ENCODE measurements around the gene C1D. TPM values are rescaled to one million over a fixed set of nuclear protein-coding genes. Genes with fewer than 3 reads are reported as not detected.

The C1D gene
- total and polyA plus RNA-seq, 2 experiments from 2014 or later: 30.1 to 39.7 TPM

GRCh38 chr2:68000170-68000825 lies 62.5 kb downstream of the C1D start (continued):
- TF ChIP-seq, protein P1, sequence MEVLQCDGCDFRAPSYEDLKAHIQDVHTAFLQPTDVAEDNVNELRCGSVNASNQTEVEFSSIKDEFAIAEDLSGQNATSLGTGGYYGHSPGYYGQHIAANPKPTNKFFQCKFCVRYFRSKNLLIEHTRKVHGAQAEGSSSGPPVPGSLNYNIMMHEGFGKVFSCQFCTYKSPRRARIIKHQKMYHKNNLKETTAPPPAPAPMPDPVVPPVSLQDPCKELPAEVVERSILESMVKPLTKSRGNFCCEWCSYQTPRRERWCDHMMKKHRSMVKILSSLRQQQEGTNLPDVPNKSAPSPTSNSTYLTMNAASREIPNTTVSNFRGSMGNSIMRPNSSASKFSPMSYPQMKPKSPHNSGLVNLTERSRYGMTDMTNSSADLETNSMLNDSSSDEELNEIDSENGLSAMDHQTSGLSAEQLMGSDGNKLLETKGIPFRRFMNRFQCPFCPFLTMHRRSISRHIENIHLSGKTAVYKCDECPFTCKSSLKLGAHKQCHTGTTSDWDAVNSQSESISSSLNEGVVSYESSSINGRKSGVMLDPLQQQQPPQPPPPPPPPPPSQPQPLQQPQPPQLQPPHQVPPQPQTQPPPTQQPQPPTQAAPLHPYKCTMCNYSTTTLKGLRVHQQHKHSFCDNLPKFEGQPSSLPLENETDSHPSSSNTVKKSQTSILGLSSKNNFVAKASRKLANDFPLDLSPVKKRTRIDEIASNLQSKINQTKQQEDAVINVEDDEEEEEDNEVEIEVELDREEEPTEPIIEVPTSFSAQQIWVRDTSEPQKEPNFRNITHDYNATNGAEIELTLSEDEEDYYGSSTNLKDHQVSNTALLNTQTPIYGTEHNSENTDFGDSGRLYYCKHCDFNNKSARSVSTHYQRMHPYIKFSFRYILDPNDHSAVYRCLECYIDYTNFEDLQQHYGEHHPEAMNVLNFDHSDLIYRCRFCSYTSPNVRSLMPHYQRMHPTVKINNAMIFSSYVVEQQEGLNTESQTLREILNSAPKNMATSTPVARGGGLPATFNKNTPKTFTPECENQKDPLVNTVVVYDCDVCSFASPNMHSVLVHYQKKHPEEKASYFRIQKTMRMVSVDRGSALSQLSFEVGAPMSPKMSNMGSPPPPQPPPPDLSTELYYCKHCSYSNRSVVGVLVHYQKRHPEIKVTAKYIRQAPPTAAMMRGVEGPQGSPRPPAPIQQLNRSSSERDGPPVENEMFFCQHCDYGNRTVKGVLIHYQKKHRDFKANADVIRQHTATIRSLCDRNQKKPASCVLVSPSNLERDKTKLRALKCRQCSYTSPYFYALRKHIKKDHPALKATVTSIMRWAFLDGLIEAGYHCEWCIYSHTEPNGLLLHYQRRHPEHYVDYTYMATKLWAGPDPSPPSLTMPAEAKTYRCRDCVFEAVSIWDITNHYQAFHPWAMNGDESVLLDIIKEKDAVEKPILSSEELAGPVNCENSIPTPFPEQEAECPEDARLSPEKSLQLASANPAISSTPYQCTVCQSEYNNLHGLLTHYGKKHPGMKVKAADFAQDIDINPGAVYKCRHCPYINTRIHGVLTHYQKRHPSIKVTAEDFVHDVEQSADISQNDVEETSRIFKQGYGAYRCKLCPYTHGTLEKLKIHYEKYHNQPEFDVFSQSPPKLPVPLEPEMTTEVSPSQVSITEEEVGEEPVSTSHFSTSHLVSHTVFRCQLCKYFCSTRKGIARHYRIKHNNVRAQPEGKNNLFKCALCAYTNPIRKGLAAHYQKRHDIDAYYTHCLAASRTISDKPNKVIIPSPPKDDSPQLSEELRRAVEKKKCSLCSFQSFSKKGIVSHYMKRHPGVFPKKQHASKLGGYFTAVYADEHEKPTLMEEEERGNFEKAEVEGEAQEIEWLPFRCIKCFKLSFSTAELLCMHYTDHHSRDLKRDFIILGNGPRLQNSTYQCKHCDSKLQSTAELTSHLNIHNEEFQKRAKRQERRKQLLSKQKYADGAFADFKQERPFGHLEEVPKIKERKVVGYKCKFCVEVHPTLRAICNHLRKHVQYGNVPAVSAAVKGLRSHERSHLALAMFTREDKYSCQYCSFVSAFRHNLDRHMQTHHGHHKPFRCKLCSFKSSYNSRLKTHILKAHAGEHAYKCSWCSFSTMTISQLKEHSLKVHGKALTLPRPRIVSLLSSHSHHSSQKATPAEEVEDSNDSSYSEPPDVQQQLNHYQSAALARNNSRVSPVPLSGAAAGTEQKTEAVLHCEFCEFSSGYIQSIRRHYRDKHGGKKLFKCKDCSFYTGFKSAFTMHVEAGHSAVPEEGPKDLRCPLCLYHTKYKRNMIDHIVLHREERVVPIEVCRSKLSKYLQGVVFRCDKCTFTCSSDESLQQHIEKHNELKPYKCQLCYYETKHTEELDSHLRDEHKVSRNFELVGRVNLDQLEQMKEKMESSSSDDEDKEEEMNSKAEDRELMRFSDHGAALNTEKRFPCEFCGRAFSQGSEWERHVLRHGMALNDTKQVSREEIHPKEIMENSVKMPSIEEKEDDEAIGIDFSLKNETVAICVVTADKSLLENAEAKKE (CRISPR knock-in tag; IDR thresholded peaks at IDR 0.05): no peak
- TF ChIP-seq EZH2 (IDR thresholded peaks at IDR 0.05; ENCODE audit: low read depth, unreplicated experiment) (no peak), EZH2phosphoT487 (IDR thresholded peaks at IDR 0.05; ENCODE audit: unreplicated experiment) (no peak), POLR2AphosphoS5 (IDR thresholded peaks at IDR 0.05; ENCODE audit: low read depth) (no peak)

DNA sequence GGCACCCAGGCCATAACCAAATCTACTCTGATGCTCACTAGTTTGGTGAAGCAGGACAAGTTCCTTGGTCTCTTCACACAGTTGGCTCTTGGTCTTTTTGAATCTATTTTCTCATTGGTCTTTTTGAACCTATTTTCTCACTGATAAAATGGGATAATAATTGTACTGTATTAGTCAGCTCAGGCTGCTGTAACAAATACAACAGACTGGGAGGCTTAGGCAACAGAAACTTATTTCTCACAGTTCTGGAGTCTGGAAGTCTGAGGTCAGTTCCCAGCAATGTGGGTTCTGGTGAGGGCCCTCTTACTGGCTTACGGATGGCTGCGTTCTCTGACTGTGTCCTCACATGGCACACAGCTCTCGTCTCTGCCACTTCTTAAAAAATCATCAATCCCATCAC lies 63.5 kb downstream of the C1D start:
- ATAC-seq (no peak), DNase-seq (ENCODE audit: low spot score) (no peak)
- H3K4me3 ChIP-seq: no peak overlapping the region
- H3K4me2 ChIP-seq: no peak overlapping the region
- H3K36me3 ChIP-seq (ENCODE audit: insufficient read depth): no peaks in the 10 kb centered on the region
- H3K27me3 ChIP-seq (ENCODE audit: insufficient read depth): no peaks in the 10 kb centered on the region
- Mint-ChIP-seq H3K9me3 (peaks cover 1% of the 10 kb centered on the region), H3K36me3 (ENCODE audit: low read depth) (no peaks in the 10 kb centered on the region), H3K27ac (no peak overlapping the region), H3K4me1 (no peaks in the 10 kb centered on the region), H3K27me3 (ENCODE audit: insufficient read depth, low read depth, poor library complexity) (peaks cover 2% of the 10 kb centered on the region), H3K4me3 (no peak overlapping the region)
- no peaks in the 10 kb centered on the region for H4K20me1 ChIP-seq (replicated peaks; ENCODE audit: insufficient read depth)
- no peaks in the 10 kb centered on the region for H3K79me2 ChIP-seq (replicated peaks; ENCODE audit: insufficient read depth)
- H3K9me2 ChIP-seq (ENCODE audit: insufficient read depth): 0 out of 2 replicates have a peak, but pooled peaks cover 13% of the 10 kb centered on the region
- no peaks in the 10 kb centered on the region for H3F3A ChIP-seq (replicated peaks; ENCODE audit: low read depth)
- H3K27ac ChIP-seq (ENCODE audit: low read depth): no peak overlapping the region
- no peak overlapping the region for H2AFZ ChIP-seq
- H3K4me1 ChIP-seq (ENCODE audit: insufficient read depth): no peaks in the 10 kb centered on the region
- TF ChIP-seq POLR2AphosphoS5 (IDR thresholded peaks at IDR 0.05; ENCODE audit: low read depth) (no peak), EZH2phosphoT487 (IDR thresholded peaks at IDR 0.05; ENCODE audit: unreplicated experiment) (no peak), ZNF331 (CRISPR knock-in tag; IDR thresholded peaks at IDR 0.05; ENCODE audit: low read depth) (no peak), ZNF114 (CRISPR knock-in tag; IDR thresholded peaks at IDR 0.05) (no peak), NANOG (IDR thresholded peaks at IDR 0.05; ENCODE audit: borderline replicate concordance) (no peak), CTCF (conservative IDR thresholded peaks at IDR 0.05; ENCODE audit: low read depth in 2 of 2) (no peak), STAT1 (IDR thresholded peaks at IDR 0.05; ENCODE audit: unreplicated experiment) (no peak), EZH2 (IDR thresholded peaks at IDR 0.05; ENCODE audit: low read depth, unreplicated experiment) (no peak)
- TF ChIP-seq, protein P2, sequence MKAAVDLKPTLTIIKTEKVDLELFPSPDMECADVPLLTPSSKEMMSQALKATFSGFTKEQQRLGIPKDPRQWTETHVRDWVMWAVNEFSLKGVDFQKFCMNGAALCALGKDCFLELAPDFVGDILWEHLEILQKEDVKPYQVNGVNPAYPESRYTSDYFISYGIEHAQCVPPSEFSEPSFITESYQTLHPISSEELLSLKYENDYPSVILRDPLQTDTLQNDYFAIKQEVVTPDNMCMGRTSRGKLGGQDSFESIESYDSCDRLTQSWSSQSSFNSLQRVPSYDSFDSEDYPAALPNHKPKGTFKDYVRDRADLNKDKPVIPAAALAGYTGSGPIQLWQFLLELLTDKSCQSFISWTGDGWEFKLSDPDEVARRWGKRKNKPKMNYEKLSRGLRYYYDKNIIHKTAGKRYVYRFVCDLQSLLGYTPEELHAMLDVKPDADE (IDR thresholded peaks at IDR 0.05): no peak
- TF ChIP-seq, protein P3, sequence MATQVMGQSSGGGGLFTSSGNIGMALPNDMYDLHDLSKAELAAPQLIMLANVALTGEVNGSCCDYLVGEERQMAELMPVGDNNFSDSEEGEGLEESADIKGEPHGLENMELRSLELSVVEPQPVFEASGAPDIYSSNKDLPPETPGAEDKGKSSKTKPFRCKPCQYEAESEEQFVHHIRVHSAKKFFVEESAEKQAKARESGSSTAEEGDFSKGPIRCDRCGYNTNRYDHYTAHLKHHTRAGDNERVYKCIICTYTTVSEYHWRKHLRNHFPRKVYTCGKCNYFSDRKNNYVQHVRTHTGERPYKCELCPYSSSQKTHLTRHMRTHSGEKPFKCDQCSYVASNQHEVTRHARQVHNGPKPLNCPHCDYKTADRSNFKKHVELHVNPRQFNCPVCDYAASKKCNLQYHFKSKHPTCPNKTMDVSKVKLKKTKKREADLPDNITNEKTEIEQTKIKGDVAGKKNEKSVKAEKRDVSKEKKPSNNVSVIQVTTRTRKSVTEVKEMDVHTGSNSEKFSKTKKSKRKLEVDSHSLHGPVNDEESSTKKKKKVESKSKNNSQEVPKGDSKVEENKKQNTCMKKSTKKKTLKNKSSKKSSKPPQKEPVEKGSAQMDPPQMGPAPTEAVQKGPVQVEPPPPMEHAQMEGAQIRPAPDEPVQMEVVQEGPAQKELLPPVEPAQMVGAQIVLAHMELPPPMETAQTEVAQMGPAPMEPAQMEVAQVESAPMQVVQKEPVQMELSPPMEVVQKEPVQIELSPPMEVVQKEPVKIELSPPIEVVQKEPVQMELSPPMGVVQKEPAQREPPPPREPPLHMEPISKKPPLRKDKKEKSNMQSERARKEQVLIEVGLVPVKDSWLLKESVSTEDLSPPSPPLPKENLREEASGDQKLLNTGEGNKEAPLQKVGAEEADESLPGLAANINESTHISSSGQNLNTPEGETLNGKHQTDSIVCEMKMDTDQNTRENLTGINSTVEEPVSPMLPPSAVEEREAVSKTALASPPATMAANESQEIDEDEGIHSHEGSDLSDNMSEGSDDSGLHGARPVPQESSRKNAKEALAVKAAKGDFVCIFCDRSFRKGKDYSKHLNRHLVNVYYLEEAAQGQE (IDR thresholded peaks at IDR 0.05; ENCODE audit: unreplicated experiment): no peak

All from GM23338 (cell line).